Activated B cell treated with CpG ODN at 0.5 μM for 24 hours (primary cell): ENCODE measurements around the gene SMAP1. TPM values are rescaled to one million over a fixed set of nuclear protein-coding genes. Genes with fewer than 3 reads are reported as not detected.
A peak's percentile ranks its signal among the peaks of the same experiment; 100 is the strongest.

Experiments
- ATAC-seq: fragments of 200-7000 bp; cut with Tn5 transposase; one replicate; pipeline ENCODE4 v1.10.0; 2021; ENCODE audit warnings: low read depth, mild to moderate bottlenecking, moderate library complexity
- CTCF ChIA-PET: fragments of 350-600 bp; sonication (Branson Sonifier 250); formaldehyde crosslinking; loops from one replicate; lab custom pipeline; 2021; ENCODE audit warnings: antibody characterized with exemption; lab: Charles Lee
- POLR2A ChIA-PET: fragments of 350-600 bp; sonication (Branson Sonifier 250); formaldehyde crosslinking; loops from one replicate; lab custom pipeline; 2021; ENCODE audit warnings: antibody characterized with exemption; lab: Charles Lee
- DNase-seq: peaks from one replicate; pipeline ENCODE4 v3.0.0; 2022
- H3K27ac Mint-ChIP-seq: one replicate; pipeline ENCODE4 v1.8.0; 2020; ENCODE audit warnings: mixed read lengths
- H3K27me3 Mint-ChIP-seq: one replicate; pipeline ENCODE4 v1.8.0; 2021; ENCODE audit warnings: mixed read lengths
- H3K36me3 Mint-ChIP-seq: one replicate; pipeline ENCODE4 v1.8.0; 2021; ENCODE audit warnings: low read depth, mixed read lengths
- H3K4me1 Mint-ChIP-seq: one replicate; pipeline ENCODE4 v1.8.0; 2021; ENCODE audit warnings: mixed read lengths
- H3K4me3 Mint-ChIP-seq: one replicate; pipeline ENCODE4 v1.8.0; 2020; ENCODE audit warnings: mild to moderate bottlenecking, mixed read lengths
- H3K9me3 Mint-ChIP-seq: one replicate; pipeline ENCODE4 v1.8.0; 2020; ENCODE audit warnings: mixed read lengths
- CTCF ChIP-seq: fragments of 200-600 bp; IDR thresholded peaks from one replicate; pipeline ENCODE4 v1.8.0; 2022; ENCODE audit warnings: antibody characterized with exemption, mild to moderate bottlenecking
- intact Hi-C: fragments of 100-400 bp; cut with micrococcal nuclease; formaldehyde crosslinking; loops from one replicate; pipeline ENCODE4 v1.15.1; 2024
- total RNA-seq: library from RNA; stranded (reverse); gene quantifications from 2 replicates; pipeline ENCODE4 v1.2.3, GENCODE V29; 2022

Gene SMAP1
- total RNA-seq, 1 donor from 2014 or later, result 21.6 TPM

GRCh38 chr6:70847106-70848084 is 179.7 kb downstream of the SMAP1 start:
- Mint-ChIP-seq H3K36me3 (peaks cover 14% of the 10 kb centered on the region), H3K4me3 (no peak overlapping the region), H3K27ac (no peak overlapping the region), H3K4me1 (peaks cover 15% of the 10 kb centered on the region), H3K9me3 (no peaks in the 10 kb centered on the region), H3K27me3 (no peaks in the 10 kb centered on the region)
- ChIA-PET CTCF (interaction anchor here (1.3 kb wide), 1 partner anchor 37 kb away, joined by 5 read pairs; no protein-coding TSS in a partner anchor), POLR2A (no interaction called here)
- ATAC-seq (no peak), DNase-seq (no peak)
- intact Hi-C loops, result no loop called here
- no peak for TF ChIP-seq CTCF

DNA sequence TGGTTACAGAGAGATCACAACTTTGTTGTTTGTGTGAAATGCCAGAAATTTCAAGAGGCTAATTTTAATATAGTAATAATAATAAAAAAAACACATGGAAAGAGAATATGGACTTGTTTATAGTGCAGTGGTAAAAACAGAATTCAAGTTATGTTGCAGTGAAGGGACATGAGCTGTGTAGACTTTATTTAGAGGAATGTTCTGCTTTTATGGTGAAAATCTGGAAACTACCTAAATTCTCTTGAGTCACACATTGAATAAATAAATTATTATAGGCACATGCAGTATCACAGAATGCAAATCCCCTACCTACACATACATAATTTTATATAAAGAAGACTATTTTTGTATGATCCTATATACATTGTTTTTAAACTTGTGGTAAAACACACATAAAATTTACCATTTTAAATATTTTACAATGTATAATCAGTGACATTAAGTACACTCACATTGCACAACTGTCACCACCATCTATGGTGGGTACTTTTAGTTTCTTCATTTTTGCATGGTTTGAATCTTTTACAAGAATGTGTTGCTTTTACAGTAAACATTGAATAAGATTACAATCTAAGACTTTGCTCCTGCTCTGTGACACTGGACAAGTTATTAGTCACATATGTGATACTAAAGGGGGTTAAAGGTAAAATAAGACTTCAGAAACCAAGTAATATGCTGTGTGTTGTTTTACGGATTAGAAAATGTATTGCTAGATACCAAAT is 181.8 kb downstream of the SMAP1 start:
- no peak for TF ChIP-seq CTCF
- CTCF ChIA-PET, result no interaction called here
- no peak for ATAC-seq
- Mint-ChIP-seq H3K4me3 (no peak overlapping the region), H3K27me3 (no peaks in the 10 kb centered on the region), H3K4me1 (peaks cover 15% of the 10 kb centered on the region), H3K9me3 (no peaks in the 10 kb centered on the region), H3K27ac (no peak overlapping the region), H3K36me3 (peaks cover 22% of the 10 kb centered on the region)
- intact Hi-C loops, result no loop called here
- DNase-seq, result no peak
- POLR2A ChIA-PET, result no interaction called here

- no peak for TF ChIP-seq CTCF
- Mint-ChIP-seq H3K36me3 (peaks cover 14% of the 10 kb centered on the region), H3K4me1 (peaks cover 28% of the 10 kb centered on the region), H3K4me3 (no peak overlapping the region), H3K27me3 (no peaks in the 10 kb centered on the region), H3K27ac (no peak overlapping the region), H3K9me3 (no peaks in the 10 kb centered on the region)
- intact Hi-C loops, result no loop called here
- CTCF ChIA-PET, result no interaction called here
- POLR2A ChIA-PET, result no interaction called here
- ATAC-seq (no peak), DNase-seq (no peak)
Observed at GRCh38 chr6:70852667-70853246, 185.1 kb downstream of the SMAP1 start.

DNA sequence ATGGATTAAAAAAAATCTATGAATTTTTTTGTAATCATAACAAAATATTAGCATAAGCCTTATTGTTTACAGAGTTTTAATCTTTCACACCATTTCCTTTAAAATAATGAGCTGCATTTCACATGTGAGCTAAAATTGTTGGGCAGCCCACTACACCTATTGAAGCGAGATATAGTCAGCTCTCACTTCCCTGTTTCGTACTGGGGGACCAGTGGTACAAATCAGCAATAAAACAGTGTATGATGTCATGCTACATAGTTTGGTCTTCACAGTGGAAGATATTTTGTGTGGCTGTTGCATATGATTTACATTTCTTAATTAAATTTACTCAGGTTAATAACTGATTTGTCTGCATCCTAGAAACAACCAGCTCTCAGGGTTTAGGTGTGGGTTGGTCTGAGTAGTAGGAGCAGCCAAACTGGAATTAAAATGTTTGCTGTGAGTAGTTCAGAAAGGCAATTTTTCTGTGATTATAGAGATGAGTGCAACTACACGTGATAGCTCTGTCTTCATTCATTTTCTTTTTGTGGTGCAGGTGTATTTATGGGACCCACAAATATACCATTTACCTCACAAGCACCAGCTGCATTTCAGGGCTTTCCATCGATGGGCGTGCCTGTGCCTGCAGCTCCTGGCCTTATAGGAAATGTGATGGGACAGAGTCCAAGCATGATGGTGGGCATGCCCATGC is 189.8 kb downstream of the SMAP1 start:
- intact Hi-C loops, result loop anchor here (5.0 kb wide), 2 partner anchors 35 to 445 kb away; partner anchors contain the start of gene FAM135A
- ChIA-PET CTCF (interaction anchor here (0.9 to 1.7 kb wide), 4 partner anchors 23 to 306 kb away, joined by 3 to 4 read pairs (median 4); no protein-coding TSS in a partner anchor), POLR2A (interaction anchor here (2.1 kb wide), 1 partner anchor 190 kb away, joined by 7 read pairs; the partner anchor contains the start of gene SMAP1)
- DNase-seq, result no peak
- no peak overlapping the region for H3K27ac Mint-ChIP-seq
- ATAC-seq, result peak; percentile 100
- no peak for TF ChIP-seq CTCF
- H3K9me3 Mint-ChIP-seq, result no peaks in the 10 kb centered on the region
- H3K27me3 Mint-ChIP-seq, result no peaks in the 10 kb centered on the region
- peaks cover 38% of the 10 kb centered on the region for H3K36me3 Mint-ChIP-seq
- H3K4me3 Mint-ChIP-seq, result peak overlapping the region; percentile 11
- peaks cover 24% of the 10 kb centered on the region for H3K4me1 Mint-ChIP-seq
